ENCODE measurements around the gene COQ10A. TPM values are rescaled to one million over a fixed set of nuclear protein-coding genes. Genes with fewer than 3 reads are reported as not detected.

The COQ10A gene
- polyA plus RNA-seq, 1 donor (not counting 4 experiments of a cell fraction or from before 2014, with no cell fraction given) = 11.6 TPM

- no peaks in the 10 kb centered on the region for H3K9me3 ChIP-seq (ENCODE audit: control insufficient read depth, low read depth, low read length)
- peaks cover 3% of the 10 kb centered on the region for H4K20me1 ChIP-seq (ENCODE audit: control insufficient read depth, extremely low read depth, insufficient read depth, low read length)
- H3K27ac ChIP-seq (ENCODE audit: control insufficient read depth, insufficient read depth, low read length) = no peak overlapping the region
- H3K4me1 ChIP-seq (ENCODE audit: control insufficient read depth, extremely low read depth, insufficient read depth, low read length) = no peaks in the 10 kb centered on the region
- dilution Hi-C loops (cut with MboI; ENCODE audit: extremely low pct_ligation_motif_present, low sequenced_read_pairs) = no loop called here
- H3K36me3 ChIP-seq (ENCODE audit: control insufficient read depth in 2 of 2, extremely low read depth in 1 of 2, insufficient read depth in 2 of 2, low read length in 2 of 2) = peaks cover 50 to 61% of the 10 kb centered on the region in 2 experiments
- H3K4me2 ChIP-seq (ENCODE audit: control insufficient read depth, extremely low read depth, insufficient read depth, low read depth, low read length) = no peak overlapping the region
- no peak for TF ChIP-seq CTCF (optimal IDR thresholded peaks at IDR 0.05 in 1 of 3, IDR thresholded peaks at IDR 0.05 in 1 of 3, conservative IDR thresholded peaks at IDR 0.05 in 1 of 3; ENCODE audit: extremely low read depth in 1 of 3, insufficient read depth in 2 of 3, low read length in 3 of 3)
- TF ChIP-seq EZH2 (IDR thresholded peaks at IDR 0.05; ENCODE audit: low read length) = no peak
- H2AFZ ChIP-seq (ENCODE audit: control insufficient read depth, low read length) = no peak overlapping the region
- H3K79me2 ChIP-seq (ENCODE audit: control insufficient read depth, insufficient read depth, low read length) = peaks cover 3% of the 10 kb centered on the region
- H3K27me3 ChIP-seq (ENCODE audit: control insufficient read depth, extremely low read depth, insufficient read depth, low read length) = no peaks in the 10 kb centered on the region
- no peak for DNase-seq (ENCODE audit: low read depth, low spot score)
- no peak overlapping the region for H3K9ac ChIP-seq (ENCODE audit: control insufficient read depth, extremely low read depth, insufficient read depth, low read length)
- no peak for FAIRE-seq
- no peaks in the 10 kb centered on the region for H3K9me1 ChIP-seq (ENCODE audit: control insufficient read depth, extremely low read depth, insufficient read depth, low read length)
- H3K4me3 ChIP-seq (ENCODE audit: control insufficient read depth in 2 of 3, extremely low read depth in 1 of 3, insufficient read depth in 2 of 3, low read depth in 1 of 3, low read length in 3 of 3) = no peak overlapping the region
Measured at GRCh38 chr12:56244494-56244893, 22.2 kb upstream of the COQ10A start.

GRCh38 chr12:56247923-56248322, 18.8 kb upstream of the COQ10A start:
- FAIRE-seq = no peak
- H3K4me2 ChIP-seq (ENCODE audit: control insufficient read depth, extremely low read depth, insufficient read depth, low read depth, low read length) = no peak overlapping the region
- H2AFZ ChIP-seq (ENCODE audit: control insufficient read depth, low read length) = no peak overlapping the region
- dilution Hi-C loops (cut with MboI; ENCODE audit: extremely low pct_ligation_motif_present, low sequenced_read_pairs) = no loop called here
- H3K27me3 ChIP-seq (ENCODE audit: control insufficient read depth, extremely low read depth, insufficient read depth, low read length) = no peaks in the 10 kb centered on the region
- peaks cover 48 to 54% of the 10 kb centered on the region in 2 experiments for H3K36me3 ChIP-seq (ENCODE audit: control insufficient read depth in 2 of 2, extremely low read depth in 1 of 2, insufficient read depth in 2 of 2, low read length in 2 of 2)
- TF ChIP-seq EZH2 (IDR thresholded peaks at IDR 0.05; ENCODE audit: low read length) = no peak
- TF ChIP-seq CTCF (optimal IDR thresholded peaks at IDR 0.05 in 1 of 3, IDR thresholded peaks at IDR 0.05 in 1 of 3, conservative IDR thresholded peaks at IDR 0.05 in 1 of 3; ENCODE audit: extremely low read depth in 1 of 3, insufficient read depth in 2 of 3, low read length in 3 of 3) = no peak
- no peaks in the 10 kb centered on the region for H3K9me3 ChIP-seq (ENCODE audit: control insufficient read depth, low read depth, low read length)
- no peak overlapping the region for H3K4me3 ChIP-seq (ENCODE audit: control insufficient read depth in 2 of 3, extremely low read depth in 1 of 3, insufficient read depth in 2 of 3, low read depth in 1 of 3, low read length in 3 of 3)
- no peaks in the 10 kb centered on the region for H3K9me1 ChIP-seq (ENCODE audit: control insufficient read depth, extremely low read depth, insufficient read depth, low read length)
- no peaks in the 10 kb centered on the region for H4K20me1 ChIP-seq (ENCODE audit: control insufficient read depth, extremely low read depth, insufficient read depth, low read length)
- H3K27ac ChIP-seq (ENCODE audit: control insufficient read depth, insufficient read depth, low read length) = no peak overlapping the region
- peaks cover 13% of the 10 kb centered on the region for H3K79me2 ChIP-seq (ENCODE audit: control insufficient read depth, insufficient read depth, low read length)
- H3K9ac ChIP-seq (ENCODE audit: control insufficient read depth, extremely low read depth, insufficient read depth, low read length) = no peak overlapping the region
- no peak for DNase-seq (ENCODE audit: low read depth, low spot score)
- H3K4me1 ChIP-seq (ENCODE audit: control insufficient read depth, extremely low read depth, insufficient read depth, low read length) = no peaks in the 10 kb centered on the region
